ENCODE data around the gene SYT1.

DNA sequence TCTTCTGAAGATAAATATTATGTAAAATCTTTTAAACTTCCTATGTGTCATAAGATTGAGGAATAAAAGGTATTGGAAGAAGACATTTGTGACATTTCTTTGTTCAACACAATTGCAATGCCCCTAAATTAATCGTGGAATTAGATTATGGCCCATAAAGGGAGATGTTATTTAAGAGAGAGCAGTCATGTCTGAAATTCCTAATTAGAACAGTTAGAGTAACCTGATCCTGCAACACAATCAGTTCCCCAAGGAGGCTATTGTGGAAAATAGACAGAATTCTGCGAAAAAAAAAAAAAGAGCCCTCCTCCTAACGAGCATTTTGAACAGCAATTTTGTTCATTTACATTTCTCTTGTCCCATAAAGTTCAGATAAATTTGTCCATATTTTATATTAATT lies 486.7 kb downstream of the SYT1 start:
- TF ChIP-seq EZH2 (IDR thresholded peaks at IDR 0.05) (no peak), POLR2AphosphoS5 (IDR thresholded peaks at IDR 0.05; ENCODE audit: borderline replicate concordance, low read depth, low read length) (no peak)
